ENCODE results near the gene PDGFRA. TPM values are rescaled to one million over a fixed set of nuclear protein-coding genes. Genes with fewer than 3 reads are reported as not detected.

PDGFRA gene
- total and polyA plus RNA-seq, 4 donors: 6.5 to 37.0 (median 7.6) TPM

- no peak overlapping the region for H3K4me3 ChIP-seq (ENCODE audit: low read depth in 1 of 3, low read length in 3 of 3)
- DNase-seq (ENCODE audit: low spot score): no peak
- no peaks in the 10 kb centered on the region for H3K4me1 ChIP-seq (ENCODE audit: control insufficient read depth in 4 of 4, insufficient read depth in 4 of 4, low read length in 3 of 4)
- TF ChIP-seq HNF4G (IDR thresholded peaks at IDR 0.05) (no peak), RAD21 (IDR thresholded peaks at IDR 0.05) (no peak), CTCF (IDR thresholded peaks at IDR 0.05; ENCODE audit: low read depth, low read length, missing input control) (no peak), YY1 (IDR thresholded peaks at IDR 0.05) (no peak), GABPA (IDR thresholded peaks at IDR 0.05 in 1 of 2, conservative IDR thresholded peaks at IDR 0.05 in 1 of 2) (no peak), RXRA (IDR thresholded peaks at IDR 0.05) (no peak), MAX (IDR thresholded peaks at IDR 0.05) (no peak), NR2F2 (IDR thresholded peaks at IDR 0.05) (no peak)
- TF ChIP-seq, protein P1, sequence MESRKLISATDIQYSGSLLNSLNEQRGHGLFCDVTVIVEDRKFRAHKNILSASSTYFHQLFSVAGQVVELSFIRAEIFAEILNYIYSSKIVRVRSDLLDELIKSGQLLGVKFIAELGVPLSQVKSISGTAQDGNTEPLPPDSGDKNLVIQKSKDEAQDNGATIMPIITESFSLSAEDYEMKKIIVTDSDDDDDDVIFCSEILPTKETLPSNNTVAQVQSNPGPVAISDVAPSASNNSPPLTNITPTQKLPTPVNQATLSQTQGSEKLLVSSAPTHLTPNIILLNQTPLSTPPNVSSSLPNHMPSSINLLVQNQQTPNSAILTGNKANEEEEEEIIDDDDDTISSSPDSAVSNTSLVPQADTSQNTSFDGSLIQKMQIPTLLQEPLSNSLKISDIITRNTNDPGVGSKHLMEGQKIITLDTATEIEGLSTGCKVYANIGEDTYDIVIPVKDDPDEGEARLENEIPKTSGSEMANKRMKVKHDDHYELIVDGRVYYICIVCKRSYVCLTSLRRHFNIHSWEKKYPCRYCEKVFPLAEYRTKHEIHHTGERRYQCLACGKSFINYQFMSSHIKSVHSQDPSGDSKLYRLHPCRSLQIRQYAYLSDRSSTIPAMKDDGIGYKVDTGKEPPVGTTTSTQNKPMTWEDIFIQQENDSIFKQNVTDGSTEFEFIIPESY (IDR thresholded peaks at IDR 0.05): no peak
- no peaks in the 10 kb centered on the region for H3K36me3 ChIP-seq (ENCODE audit: control insufficient read depth in 4 of 4, insufficient read depth in 3 of 4, low read depth in 1 of 4, low read length in 3 of 4)
- H3K27ac ChIP-seq (ENCODE audit: low read depth in 1 of 2, low read length in 2 of 2): no peak overlapping the region
- WGBS: 82% methylated on average over 4 of the region's 4 CpGs
- no peaks in the 10 kb centered on the region for H3K9me3 ChIP-seq (ENCODE audit: control insufficient read depth in 4 of 4, low read length in 3 of 4)
- H3K9ac ChIP-seq (ENCODE audit: low read depth in 1 of 2, low read length in 2 of 2): no peak overlapping the region
- H3K27me3 ChIP-seq (ENCODE audit: control insufficient read depth in 4 of 4, insufficient read depth in 4 of 4, low read length in 3 of 4): peaks cover 0 to 2% (median 0%) of the 10 kb centered on the region in 4 donors
Observed at GRCh38 chr4:54332542-54332941, 103.4 kb downstream of the PDGFRA start.

GRCh38 chr4:54333657-54334056, 104.6 kb downstream of the PDGFRA start:
- Histone ChIP-seq H3K27me3 (ENCODE audit: control insufficient read depth in 4 of 4, insufficient read depth in 4 of 4, low read length in 3 of 4) (peaks cover 0 to 2% (median 0%) of the 10 kb centered on the region in 4 donors), H3K9me3 (ENCODE audit: control insufficient read depth in 4 of 4, low read length in 3 of 4) (no peaks in the 10 kb centered on the region)
- WGBS: 99% methylated on average over 2 of the region's 2 CpGs

More at GRCh38 chr4:54333657-54334056, 104.6 kb downstream of the PDGFRA start:
- TF ChIP-seq GABPA (IDR thresholded peaks at IDR 0.05 in 1 of 2, conservative IDR thresholded peaks at IDR 0.05 in 1 of 2) (no peak), FOXA2 (IDR thresholded peaks at IDR 0.05) (no peak), SP1 (IDR thresholded peaks at IDR 0.05) (no peak), YY1 (IDR thresholded peaks at IDR 0.05) (no peak), HNF4G (IDR thresholded peaks at IDR 0.05) (no peak), MAX (IDR thresholded peaks at IDR 0.05) (no peak), RAD21 (IDR thresholded peaks at IDR 0.05) (no peak), FOXA1 (IDR thresholded peaks at IDR 0.05) (no peak), HNF4A (conservative IDR thresholded peaks at IDR 0.05) (no peak), REST (IDR thresholded peaks at IDR 0.05) (no peak), CTCF (IDR thresholded peaks at IDR 0.05; ENCODE audit: low read depth, low read length, missing input control) (no peak), RXRA (IDR thresholded peaks at IDR 0.05) (no peak), EGR1 (IDR thresholded peaks at IDR 0.05; ENCODE audit: low read depth in 2 of 2) (no peak), NR2F2 (IDR thresholded peaks at IDR 0.05) (no peak), TAF1 (conservative IDR thresholded peaks at IDR 0.05) (no peak), JUND (IDR thresholded peaks at IDR 0.05) (no peak)
- TF ChIP-seq, protein P2, sequence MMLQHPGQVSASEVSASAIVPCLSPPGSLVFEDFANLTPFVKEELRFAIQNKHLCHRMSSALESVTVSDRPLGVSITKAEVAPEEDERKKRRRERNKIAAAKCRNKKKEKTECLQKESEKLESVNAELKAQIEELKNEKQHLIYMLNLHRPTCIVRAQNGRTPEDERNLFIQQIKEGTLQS (IDR thresholded peaks at IDR 0.05): no peak
- TF ChIP-seq, protein P1 (IDR thresholded peaks at IDR 0.05): no peak
- Histone ChIP-seq H3K4me3 (ENCODE audit: low read depth in 1 of 3, low read length in 3 of 3) (no peak overlapping the region), H3K27ac (ENCODE audit: low read depth in 1 of 2, low read length in 2 of 2) (no peak overlapping the region), H3K36me3 (ENCODE audit: control insufficient read depth in 4 of 4, insufficient read depth in 3 of 4, low read depth in 1 of 4, low read length in 3 of 4) (no peaks in the 10 kb centered on the region), H3K9ac (ENCODE audit: low read depth in 1 of 2, low read length in 2 of 2) (no peak overlapping the region), H3K4me1 (ENCODE audit: control insufficient read depth in 4 of 4, insufficient read depth in 4 of 4, low read length in 3 of 4) (no peaks in the 10 kb centered on the region)
- no peak for DNase-seq (ENCODE audit: low spot score)

All from liver (tissue), 9 donors.